K562 treated with DMSO at 1 percent for 4 hours (cell line): ENCODE measurements around the gene CDX2. TPM values are rescaled to one million over a fixed set of nuclear protein-coding genes. Genes with fewer than 3 reads are reported as not detected.

ENCODE experiments used
- total RNA-seq: library from RNA; unstranded; fragments of 300-600 nt; gene quantifications from 2 replicates; pipeline ENCODE4 v1.2.3, GENCODE V29; 2022; ENCODE audit not compliant: insufficient read depth

Gene CDX2
- not detected in 2 replicates for total RNA-seq

GRCh38 chr13:27969082-27969865 is at the start of gene CDX2:
CDX2 (minus strand) TSS chr13:27969315; CDS start chr13:27969006, 309 bp downstream.

GRCh38 chr13:27988520-27988919 is 19.4 kb upstream of the CDX2 start, which contains the start of gene URAD:
URAD (minus strand) TSS chr13:27988693; CDS start chr13:27988637, 56 bp downstream.

GRCh38 chr13:27919934-27920676 is 49.0 kb downstream of the CDX2 start, which contains the start of gene PDX1:
PDX1 (plus strand) TSS chr13:27920000; CDS start chr13:27920139, 139 bp downstream.

Other genes with a start within 250 kb of the CDX2 start
- gene GSX1, start 176.8 kb downstream of the CDX2 start, total RNA-seq: not detected in 2 replicates
- not detected in 2 replicates for gene PDX1, start 49.3 kb downstream of the CDX2 start, total RNA-seq
- not detected in 2 replicates for gene URAD, start 19.4 kb upstream of the CDX2 start, total RNA-seq
- not detected in 2 replicates for gene FLT3, start 131.3 kb upstream of the CDX2 start, total RNA-seq
- 6.1 TPM in 2 replicates for gene PAN3, start 169.2 kb upstream of the CDX2 start, total RNA-seq